Activated T-helper 1 cell treated with anti-CD3 and anti-CD28 coated beads, Interleukin-2, amount 50 U/mL, for 16 hours (primary cell): Measurements from ENCODE around the gene STXBP2.

Experiments
- DNase-seq, 2 donors: peaks; one replicate each; pipeline ENCODE4 v3.0.0-alpha.2; 2020; ENCODE audit warnings: low read depth in 1 of 2, low spot score in 1 of 2

STXBP2 gene

GRCh38 chr19:7677669-7678311 lies 40.9 kb downstream of the STXBP2 start:
- DNase-seq: no peak

GRCh38 chr19:7678971-7679751 lies 42.3 kb downstream of the STXBP2 start:
- peak; percentile 44 to 55 for DNase-seq

- no peak for DNase-seq
Measured at GRCh38 chr19:7679771-7680605, 43.1 kb downstream of the STXBP2 start.

- peak; percentile 70 to 84 for DNase-seq
Measured at GRCh38 chr19:7680606-7681339, 43.9 kb downstream of the STXBP2 start, which contains the start of gene TRAPPC5. Gene TRAPPC5, plus strand, starts transcription at chr19:7680833. Its CDS starts 1,421 bp downstream, at chr19:7682254.

- DNase-seq: peak; percentile 57 to 68
Measured at GRCh38 chr19:7681340-7682174, 44.6 kb downstream of the STXBP2 start.

GRCh38 chr19:7682175-7682855 lies 45.4 kb downstream of the STXBP2 start:
- no peak for DNase-seq

GRCh38 chr19:7685546-7686445 lies 48.9 kb downstream of the STXBP2 start:
- no peak for DNase-seq

GRCh38 chr19:7687177-7687576 lies 50.3 kb downstream of the STXBP2 start:
- no peak for DNase-seq

- no peak for DNase-seq
Measured at GRCh38 chr19:7689165-7689564, 52.3 kb downstream of the STXBP2 start.

GRCh38 chr19:7690779-7691258 lies 53.9 kb downstream of the STXBP2 start:
- no peak for DNase-seq

GRCh38 chr19:7691497-7691896 lies 54.6 kb downstream of the STXBP2 start:
- DNase-seq: no peak

- DNase-seq: no peak
Measured at GRCh38 chr19:7692417-7693088, 55.6 kb downstream of the STXBP2 start.

- DNase-seq: no peak
Measured at GRCh38 chr19:7694499-7694898, 57.6 kb downstream of the STXBP2 start.
